ENCODE results near the gene MMP25.

GRCh38 chr16:3084969-3085670, 38.8 kb downstream of the MMP25 start:
- TF ChIP-seq, protein P1, sequence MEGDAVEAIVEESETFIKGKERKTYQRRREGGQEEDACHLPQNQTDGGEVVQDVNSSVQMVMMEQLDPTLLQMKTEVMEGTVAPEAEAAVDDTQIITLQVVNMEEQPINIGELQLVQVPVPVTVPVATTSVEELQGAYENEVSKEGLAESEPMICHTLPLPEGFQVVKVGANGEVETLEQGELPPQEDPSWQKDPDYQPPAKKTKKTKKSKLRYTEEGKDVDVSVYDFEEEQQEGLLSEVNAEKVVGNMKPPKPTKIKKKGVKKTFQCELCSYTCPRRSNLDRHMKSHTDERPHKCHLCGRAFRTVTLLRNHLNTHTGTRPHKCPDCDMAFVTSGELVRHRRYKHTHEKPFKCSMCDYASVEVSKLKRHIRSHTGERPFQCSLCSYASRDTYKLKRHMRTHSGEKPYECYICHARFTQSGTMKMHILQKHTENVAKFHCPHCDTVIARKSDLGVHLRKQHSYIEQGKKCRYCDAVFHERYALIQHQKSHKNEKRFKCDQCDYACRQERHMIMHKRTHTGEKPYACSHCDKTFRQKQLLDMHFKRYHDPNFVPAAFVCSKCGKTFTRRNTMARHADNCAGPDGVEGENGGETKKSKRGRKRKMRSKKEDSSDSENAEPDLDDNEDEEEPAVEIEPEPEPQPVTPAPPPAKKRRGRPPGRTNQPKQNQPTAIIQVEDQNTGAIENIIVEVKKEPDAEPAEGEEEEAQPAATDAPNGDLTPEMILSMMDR (IDR thresholded peaks at IDR 0.05), result no peak
- no peak for TF ChIP-seq POLR2A (IDR thresholded peaks at IDR 0.05)
- no peak for TF ChIP-seq POLR2AphosphoS5 (IDR thresholded peaks at IDR 0.05)
